Stimulated activated CD4-positive, alpha-beta T cell treated with anti-CD3 and anti-CD28 coated beads, Interleukin-1b, Interleukin-23, amount 100 ng/mL, for 48 hours (primary cell): Measurements from ENCODE around the gene NAT8L.

Source experiments
- DNase-seq: peaks from one replicate; pipeline ENCODE4 v3.0.0-alpha.2; 2020

Gene NAT8L

DNA sequence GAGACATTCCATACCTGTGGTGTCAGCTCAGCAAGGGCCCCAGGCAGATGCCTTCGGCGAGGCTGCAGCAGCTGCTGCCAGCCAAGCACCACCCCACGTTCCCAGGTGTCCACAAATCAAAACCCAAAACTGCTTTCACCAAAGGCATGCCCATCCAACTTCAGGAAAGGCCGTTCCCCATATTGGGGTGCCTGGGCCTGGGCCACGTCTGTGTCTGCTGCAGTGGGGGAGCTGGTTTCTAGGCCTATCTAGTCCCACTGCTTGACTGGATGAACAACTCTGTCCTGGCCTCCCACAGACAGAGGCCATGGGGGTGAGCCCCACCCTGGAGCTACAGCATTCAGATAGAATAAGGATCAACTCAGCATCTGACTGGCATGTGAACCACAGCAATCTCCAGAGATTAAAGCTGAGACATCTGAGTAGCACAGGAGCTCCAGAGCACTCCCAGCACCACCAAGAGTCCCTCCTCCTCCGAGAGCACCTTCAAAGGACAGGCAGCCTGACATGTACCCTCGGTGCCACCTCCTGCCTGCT lies 37.0 kb downstream of the NAT8L start:
- DNase-seq: no peak

DNA sequence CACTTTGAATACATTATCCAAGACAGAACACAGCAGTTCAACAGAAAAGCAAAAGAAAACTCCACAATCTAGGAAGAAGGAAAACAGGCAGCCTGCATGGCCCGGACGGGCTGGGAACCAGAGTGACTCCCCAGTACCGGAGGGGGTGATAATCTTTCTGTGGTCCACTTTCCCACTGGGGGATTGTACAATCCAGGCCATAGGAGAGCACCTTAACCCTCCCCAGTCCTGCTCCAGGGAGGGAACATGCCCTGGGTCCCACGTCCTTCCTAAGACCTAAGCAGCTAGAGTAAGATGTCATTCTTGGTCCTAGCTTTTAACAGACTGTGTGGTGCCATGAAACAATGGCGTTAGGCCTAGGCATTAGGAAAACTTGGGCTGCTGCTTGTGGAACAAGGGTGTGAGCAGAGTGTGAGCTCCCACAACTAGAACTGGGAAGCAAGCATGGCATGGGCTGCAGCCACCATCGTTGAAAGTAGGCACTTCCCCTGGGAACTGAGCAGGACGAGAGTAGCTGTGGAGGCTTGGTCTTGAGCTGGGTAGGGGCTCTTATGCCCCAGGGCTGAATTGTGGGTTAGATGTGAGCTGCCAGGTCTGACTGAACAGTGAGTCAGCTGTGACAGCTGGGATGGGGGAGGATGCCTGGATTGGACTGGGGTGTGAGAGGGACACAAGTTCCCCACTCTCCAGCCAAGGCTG lies 42.4 kb downstream of the NAT8L start:
- no peak for DNase-seq

DNA sequence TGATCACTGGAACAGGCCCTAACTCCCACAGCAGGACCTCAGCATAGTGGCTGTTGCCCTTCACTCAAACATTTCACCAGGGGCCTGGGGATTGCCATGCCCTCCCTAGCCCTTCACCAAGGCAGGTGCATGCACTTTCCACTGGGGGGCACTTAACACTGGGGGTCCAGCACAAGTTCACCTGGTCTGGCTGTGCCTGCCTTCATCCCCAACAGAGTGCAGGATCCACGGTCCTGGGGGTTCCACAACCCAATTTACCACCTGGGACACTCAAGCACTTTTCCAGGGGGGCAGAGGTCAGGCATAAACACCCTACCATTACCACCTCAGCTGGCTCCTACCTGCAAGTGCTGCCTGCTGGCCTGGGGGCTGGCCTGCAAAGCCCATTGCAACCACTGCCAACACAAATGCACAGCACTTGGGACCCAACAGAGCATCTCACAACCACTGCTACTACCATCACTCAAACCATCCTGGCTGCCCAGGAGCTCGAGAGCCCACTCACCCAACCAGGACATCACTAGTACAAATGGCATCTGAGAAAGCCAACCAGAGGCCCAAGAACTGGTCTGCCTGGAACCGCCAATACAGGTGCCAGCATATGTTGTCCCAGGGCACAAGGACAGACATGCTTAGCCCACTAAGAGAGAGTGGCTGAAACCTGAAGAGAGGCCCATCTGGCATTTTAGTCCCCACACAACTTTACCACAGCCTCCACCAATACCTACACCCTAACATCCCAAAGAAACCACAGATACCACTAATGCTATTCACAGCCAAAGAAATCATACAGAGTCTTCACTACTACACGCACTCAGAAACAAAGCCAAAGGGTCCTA lies 43.1 kb downstream of the NAT8L start:
- no peak for DNase-seq

DNA sequence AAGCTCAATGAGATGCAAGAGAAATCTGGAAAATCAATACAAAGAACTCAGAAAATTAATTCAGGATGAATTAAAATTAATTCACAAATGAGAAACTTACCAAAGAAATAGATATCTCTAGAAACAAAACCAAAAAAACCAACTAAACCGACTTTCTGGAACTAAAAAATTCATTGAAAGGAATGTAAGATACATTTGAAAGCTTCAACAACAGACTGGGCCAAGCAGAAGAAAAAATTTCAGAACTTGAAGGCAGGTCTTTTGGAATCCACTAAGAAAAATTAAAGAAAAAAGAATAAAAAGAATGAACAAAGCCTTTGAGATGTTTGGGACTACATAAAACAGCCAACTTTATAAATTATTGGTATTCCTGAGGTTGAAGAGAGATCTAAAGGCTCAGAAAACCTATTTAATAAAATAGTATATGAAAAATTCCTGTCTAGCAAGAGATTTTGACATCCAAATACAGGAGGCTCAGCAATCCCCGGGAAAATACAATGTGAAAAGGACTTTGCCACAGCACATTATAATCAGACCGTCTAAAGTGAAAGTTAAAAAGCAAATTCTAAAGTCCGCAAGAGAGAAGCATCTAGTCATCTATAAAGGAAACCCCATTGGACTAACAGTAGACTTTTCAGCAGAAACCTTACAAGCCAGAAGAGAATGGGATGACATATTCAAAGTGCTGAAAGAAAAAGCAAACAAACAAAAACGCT lies 44.2 kb downstream of the NAT8L start:
- DNase-seq: no peak

DNA sequence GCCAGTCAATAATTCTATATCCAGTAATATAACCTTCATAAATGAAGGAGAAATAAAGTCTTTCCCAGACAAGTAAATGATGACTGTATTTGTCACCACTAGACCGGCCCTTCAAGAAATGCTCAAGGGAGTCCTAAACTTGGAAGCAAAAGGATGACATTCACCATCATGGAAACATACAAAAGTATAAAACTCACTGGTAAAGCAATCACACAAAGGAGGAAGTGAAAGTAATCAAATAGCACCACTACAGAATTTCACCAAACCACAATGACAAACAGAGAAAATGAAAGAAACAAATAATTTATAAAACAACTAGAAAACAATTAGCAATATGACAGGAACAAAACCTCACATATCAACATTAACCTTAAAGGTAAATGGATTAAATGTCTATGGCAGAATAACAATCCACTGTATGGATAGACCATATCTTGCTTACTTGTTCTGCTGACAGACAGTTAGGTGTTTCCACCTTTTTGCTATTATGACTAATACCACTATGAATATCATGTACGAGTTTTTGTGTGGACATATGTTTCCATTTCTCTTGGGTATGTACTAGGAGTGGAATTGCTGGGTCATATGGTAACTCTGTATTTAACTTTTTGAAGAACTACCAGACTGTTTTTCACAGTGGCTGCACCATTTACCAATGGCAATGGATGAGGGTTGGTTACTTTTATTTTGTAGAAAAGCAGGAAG lies 44.9 kb downstream of the NAT8L start:
- no peak for DNase-seq

DNA sequence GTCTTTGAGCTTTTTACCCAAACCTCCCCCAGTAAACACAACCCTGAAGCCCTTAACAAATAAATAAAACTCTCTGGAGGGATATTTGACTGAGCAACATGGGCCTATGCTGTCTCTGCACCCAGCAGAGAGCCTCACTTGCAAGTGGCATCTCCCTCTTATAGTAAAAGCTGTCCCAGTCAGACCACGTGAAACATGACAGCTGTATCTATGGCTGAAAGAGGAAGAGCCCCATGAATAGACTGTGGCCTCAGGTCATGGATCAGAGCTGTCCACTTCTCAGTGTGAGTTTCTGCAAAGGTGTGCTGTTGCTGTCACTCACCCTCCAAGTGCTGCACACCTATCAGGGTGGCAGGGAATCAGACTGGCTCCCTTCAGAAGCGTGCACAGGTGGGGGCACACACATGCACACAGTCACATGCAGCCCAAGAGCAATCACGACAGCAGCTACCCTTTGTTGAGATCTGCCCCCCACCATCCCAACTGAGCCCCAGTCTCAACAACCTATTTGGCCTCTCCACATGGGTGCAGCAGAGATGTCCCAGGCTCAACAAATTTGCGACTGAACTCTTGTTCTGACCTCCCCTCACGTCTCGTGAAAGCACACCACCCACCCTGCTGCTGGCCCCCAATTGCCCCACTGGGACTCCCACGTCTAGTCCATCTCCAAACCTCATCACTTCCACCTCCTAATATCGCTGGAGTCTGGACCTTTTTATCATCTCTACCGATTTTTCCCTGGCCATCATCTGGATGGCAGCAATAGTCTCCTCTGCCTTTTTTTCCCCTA lies 45.6 kb downstream of the NAT8L start:
- DNase-seq: no peak

DNA sequence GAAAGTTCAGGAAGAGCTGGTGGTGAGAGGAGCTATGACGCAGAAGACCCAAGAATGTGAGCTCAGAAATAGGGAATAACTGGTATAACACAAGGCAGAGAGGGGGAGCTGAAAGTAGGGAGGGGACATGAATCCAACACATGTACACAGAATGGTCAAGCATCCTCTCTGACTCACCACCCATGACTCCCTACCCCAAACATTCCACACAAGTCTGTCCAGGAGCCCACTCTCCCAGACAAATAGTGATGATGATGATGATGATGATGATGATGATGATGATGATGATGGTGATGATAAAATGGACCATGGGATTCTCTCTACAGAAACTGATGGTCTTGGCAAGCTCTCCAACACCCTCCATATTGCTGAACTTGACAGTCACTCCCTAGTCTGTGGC lies 46.4 kb downstream of the NAT8L start:
- DNase-seq: no peak

DNA sequence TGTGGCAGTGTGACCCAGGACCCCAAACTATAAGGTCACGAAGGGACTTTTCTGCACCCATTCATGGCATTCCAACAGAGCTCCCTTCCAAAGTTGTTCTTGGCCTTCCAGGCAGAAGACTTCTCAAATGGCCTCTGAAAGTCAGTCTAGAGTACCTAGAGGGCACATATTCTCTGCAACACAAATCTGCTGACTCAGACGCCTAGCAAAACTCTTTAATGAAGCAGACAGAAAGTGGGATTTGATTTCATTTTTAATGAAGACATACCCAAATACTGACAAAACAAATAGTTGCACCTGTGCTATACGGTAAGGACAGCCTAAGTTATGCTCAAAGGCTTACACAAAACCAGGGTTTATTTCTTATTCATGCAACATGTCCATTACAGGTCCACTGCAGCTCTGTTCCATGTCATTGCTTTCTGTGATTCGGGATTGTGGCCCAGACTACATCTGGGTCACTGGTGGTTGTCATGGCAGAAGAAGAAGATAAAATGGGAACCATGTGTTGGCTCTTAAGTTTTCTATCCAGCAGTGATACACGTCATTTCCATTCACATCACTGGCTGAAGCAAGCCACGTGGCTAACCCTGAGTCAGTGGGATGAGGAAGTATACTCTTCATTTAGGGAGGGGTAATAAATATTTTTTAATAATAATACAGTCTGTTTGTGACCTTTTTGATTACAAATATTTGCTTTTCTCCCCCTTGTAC lies 57.7 kb downstream of the NAT8L start:
- DNase-seq: no peak
